Parathyroid adenoma (tissue), 2 donors: ENCODE results near the gene S100A13.

Experiments used
- H2AFZ ChIP-seq: fragments of 300-600 bp; sonication (generic); one replicate; pipeline ENCODE4 v1.7.0; 2017; ENCODE audit warnings: antibody characterized with exemption, mild to moderate bottlenecking
- H3K27ac ChIP-seq: fragments of 300-600 bp; sonication (generic); one replicate; pipeline ENCODE4 v1.7.0; 2017
- H3K27me3 ChIP-seq: fragments of 300-600 bp; sonication (generic); one replicate; pipeline ENCODE4 v1.7.0; 2017; ENCODE audit warnings: low read length; ENCODE audit not compliant: control insufficient read depth, insufficient read depth
- H3K36me3 ChIP-seq: fragments of 300-600 bp; sonication (generic); one replicate; pipeline ENCODE4 v1.7.0; 2017; ENCODE audit warnings: low read length; ENCODE audit not compliant: control insufficient read depth, insufficient read depth
- H3K4me1 ChIP-seq: fragments of 300-600 bp; sonication (generic); one replicate; pipeline ENCODE4 v1.7.0; 2017; ENCODE audit warnings: control low read depth
- H3K4me2 ChIP-seq: fragments of 300-600 bp; sonication (generic); one replicate; pipeline ENCODE4 v1.7.0; 2017; ENCODE audit warnings: low read length
- H3K4me3 ChIP-seq: fragments of 300-600 bp; sonication (generic); one replicate; pipeline ENCODE4 v1.7.0; 2017; ENCODE audit warnings: low read depth, low read length
- H3K79me2 ChIP-seq: fragments of 300-600 bp; sonication (generic); one replicate; pipeline ENCODE4 v1.7.0; 2017; ENCODE audit warnings: control low read depth
- H3K9ac ChIP-seq: fragments of 300-600 bp; sonication (generic); one replicate; pipeline ENCODE4 v1.7.0; 2017; ENCODE audit warnings: mild to moderate bottlenecking
- H3K9me3 ChIP-seq: fragments of 300-600 bp; sonication (generic); one replicate; pipeline ENCODE4 v1.7.0; 2017; ENCODE audit warnings: low read length; ENCODE audit not compliant: control insufficient read depth
- CTCF ChIP-seq: fragments of 300-600 bp; sonication (generic); IDR thresholded peaks from one replicate; pipeline ENCODE4 v1.7.0; 2017; ENCODE audit warnings: antibody characterized with exemption, mild to moderate bottlenecking
- donor health status: primary hyperparathyroidism.

The S100A13 gene

GRCh38 chr1:153602749-153603148 lies 24.6 kb downstream of the S100A13 start:
- Histone ChIP-seq H2AFZ (no peak overlapping the region), H3K4me2 (no peak overlapping the region), H3K4me1 (no peaks in the 10 kb centered on the region), H3K79me2 (peaks cover 5% of the 10 kb centered on the region), H3K9ac (no peak overlapping the region), H3K4me3 (no peak overlapping the region), H3K36me3 (no peaks in the 10 kb centered on the region), H3K27me3 (no peaks in the 10 kb centered on the region), H3K27ac (no peak overlapping the region), H3K9me3 (no peaks in the 10 kb centered on the region)
- TF ChIP-seq CTCF, result no peak

- H3K4me2 ChIP-seq, result no peak overlapping the region
- H3K4me3 ChIP-seq, result no peak overlapping the region
- H3K27ac ChIP-seq, result no peak overlapping the region
- no peaks in the 10 kb centered on the region for H3K36me3 ChIP-seq
- H3K9me3 ChIP-seq, result no peaks in the 10 kb centered on the region
- H3K27me3 ChIP-seq, result no peaks in the 10 kb centered on the region
- H3K9ac ChIP-seq, result no peak overlapping the region
- H3K79me2 ChIP-seq, result no peaks in the 10 kb centered on the region
- no peaks in the 10 kb centered on the region for H3K4me1 ChIP-seq
- H2AFZ ChIP-seq, result no peak overlapping the region
- no peak for TF ChIP-seq CTCF
These were observed 27.5 kb downstream of the S100A13 start for GRCh38 chr1:153599847-153600246.

- no peaks in the 10 kb centered on the region for H3K9me3 ChIP-seq
- no peak overlapping the region for H3K4me2 ChIP-seq
- no peaks in the 10 kb centered on the region for H3K36me3 ChIP-seq
- H3K4me3 ChIP-seq, result no peak overlapping the region
- no peak overlapping the region for H2AFZ ChIP-seq
- no peak overlapping the region for H3K27ac ChIP-seq
- H3K27me3 ChIP-seq, result no peaks in the 10 kb centered on the region
- no peaks in the 10 kb centered on the region for H3K4me1 ChIP-seq
- TF ChIP-seq CTCF, result no peak
- H3K9ac ChIP-seq, result no peak overlapping the region
- H3K79me2 ChIP-seq, result no peaks in the 10 kb centered on the region
These were observed 28.8 kb downstream of the S100A13 start for GRCh38 chr1:153598309-153599172.

GRCh38 chr1:153597206-153597605 lies 30.1 kb downstream of the S100A13 start:
- H3K9ac ChIP-seq, result no peak overlapping the region
- no peaks in the 10 kb centered on the region for H3K27me3 ChIP-seq
- H3K79me2 ChIP-seq, result no peaks in the 10 kb centered on the region
- no peak overlapping the region for H3K4me3 ChIP-seq
- no peak overlapping the region for H3K27ac ChIP-seq
- H3K9me3 ChIP-seq, result no peaks in the 10 kb centered on the region
- no peak for TF ChIP-seq CTCF
- H3K4me2 ChIP-seq, result no peak overlapping the region
- H3K36me3 ChIP-seq, result no peaks in the 10 kb centered on the region
- no peak overlapping the region for H2AFZ ChIP-seq
- H3K4me1 ChIP-seq, result no peaks in the 10 kb centered on the region

GRCh38 chr1:153592748-153593147 lies 34.6 kb downstream of the S100A13 start:
- no peak for TF ChIP-seq CTCF
- H3K27me3 ChIP-seq, result no peaks in the 10 kb centered on the region
- H2AFZ ChIP-seq, result no peak overlapping the region
- no peaks in the 10 kb centered on the region for H3K36me3 ChIP-seq
- no peak overlapping the region for H3K9ac ChIP-seq
- H3K4me1 ChIP-seq, result no peaks in the 10 kb centered on the region
- H3K9me3 ChIP-seq, result no peaks in the 10 kb centered on the region
- no peaks in the 10 kb centered on the region for H3K79me2 ChIP-seq
- no peak overlapping the region for H3K4me2 ChIP-seq
- H3K4me3 ChIP-seq, result no peak overlapping the region
- no peak overlapping the region for H3K27ac ChIP-seq
